ENCODE results near the gene TRAM2.

GRCh38 chr6:52494298-52495072 lies 82.4 kb downstream of the TRAM2 start:
- TF ChIP-seq ZFP36 (IDR thresholded peaks at IDR 0.05; ENCODE audit: low read depth, low read length, partially characterized antibody) (no peak), ZNF184 (CRISPR knock-in tag; IDR thresholded peaks at IDR 0.05) (no peak), ZNF3 (CRISPR knock-in tag; IDR thresholded peaks at IDR 0.05) (no peak), MAX (CRISPR knock-in tag; IDR thresholded peaks at IDR 0.05) (no peak), CTCF (IDR thresholded peaks at IDR 0.05 in 2 of 3, conservative IDR thresholded peaks at IDR 0.05 in 1 of 3; ENCODE audit: insufficient read depth in 2 of 3, low read depth in 1 of 3, low read length in 3 of 3) (no peak), POLR2A (conservative IDR thresholded peaks at IDR 0.05) (no peak)
